GM21447 (cell line): Measurements from ENCODE around the gene FGF21.
"Not testable (repeated sequence)": the region's sequence is repeated elsewhere in the genome, so short reads cannot be mapped to it uniquely, and the experiment has no call there.

Source experiments
- ATAC-seq: cut with Tn5 transposase; IDR thresholded peaks from one replicate; pipeline ENCODE4 v1.9.1; 2021; ENCODE audit not compliant: unreplicated experiment

The FGF21 gene

DNA sequence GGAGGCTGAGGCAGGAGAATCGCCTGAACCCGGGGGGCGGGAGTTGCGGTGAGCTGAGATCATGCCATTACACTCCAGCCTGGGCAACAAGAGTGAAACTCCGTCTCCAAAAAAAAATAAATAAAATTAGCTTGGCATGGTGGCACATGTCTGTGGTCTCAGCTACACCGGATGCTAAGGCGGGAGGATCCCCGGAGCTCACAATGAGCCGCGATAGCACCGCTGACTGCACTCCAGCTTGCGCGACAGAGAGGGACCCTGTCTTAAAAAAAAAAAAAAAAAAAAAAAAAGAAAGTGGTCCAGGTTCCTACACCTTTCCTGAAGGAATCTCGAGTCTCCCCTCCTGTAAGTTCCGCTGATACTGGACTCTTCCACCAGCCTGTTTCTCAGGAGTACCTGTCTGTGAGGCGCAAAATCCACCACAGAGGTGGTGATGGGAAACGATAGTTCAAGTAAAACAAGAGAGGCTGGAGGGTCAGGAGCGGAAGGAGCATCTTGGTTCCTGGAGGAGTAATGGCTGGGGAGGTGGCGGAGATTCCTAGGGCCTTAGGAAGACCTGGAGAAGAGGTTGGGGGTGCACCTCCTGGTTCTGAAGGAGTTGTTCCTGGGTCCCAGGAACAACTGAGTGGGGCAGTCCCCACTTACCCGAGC, 3.4 kb upstream of the FGF21 start:
- no peak for ATAC-seq

DNA sequence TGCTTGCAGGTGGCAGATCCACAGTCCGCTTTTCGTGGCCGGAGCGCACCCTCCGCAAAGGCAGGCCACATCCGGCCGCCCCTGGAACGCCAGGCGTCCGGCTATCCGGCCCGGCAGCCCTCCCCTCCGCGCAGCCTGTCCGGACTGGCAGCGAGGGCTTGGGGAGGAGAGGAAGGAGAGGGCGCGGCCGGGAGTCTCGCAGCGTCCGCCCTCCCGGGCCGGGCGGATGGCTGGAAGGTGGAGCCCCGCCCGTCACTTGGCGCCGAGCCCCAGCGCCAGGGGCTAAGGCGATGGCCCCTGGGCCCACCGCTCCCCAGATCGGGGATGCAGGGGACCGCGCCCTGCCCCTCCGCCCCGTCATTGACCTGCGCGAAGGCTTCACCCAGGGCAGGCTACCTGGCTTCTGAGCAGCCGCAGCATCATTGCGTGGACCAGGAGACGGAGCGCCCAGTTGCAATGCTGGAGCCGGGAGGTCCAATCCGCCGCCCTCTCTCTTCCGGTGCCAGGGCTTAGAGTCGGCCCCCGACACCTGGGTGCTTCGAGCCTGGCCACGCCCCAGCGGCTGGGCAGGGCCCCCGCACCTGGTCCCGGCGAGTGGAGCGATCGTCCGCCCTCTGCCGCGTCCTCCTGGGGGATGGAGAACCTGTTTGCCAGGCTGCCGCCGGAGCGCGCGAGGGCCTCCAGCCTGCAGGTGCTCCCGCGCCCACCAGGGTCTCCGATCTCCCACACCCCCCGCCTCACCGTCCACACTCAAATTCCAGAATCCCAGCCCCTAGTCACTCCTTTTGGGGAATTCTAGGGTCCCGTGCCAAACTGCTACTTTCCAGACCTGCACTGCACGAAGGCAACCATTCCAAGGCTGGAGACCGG, 2.6 kb upstream of the FGF21 start, which contains the start of gene FUT1:
Gene FUT1 (minus strand): TSS at position 146 of the 870 bp plus-strand sequence. CDS start 1,360 bp downstream, outside the sequence.
- no peak for ATAC-seq

GRCh38 chr19:48755787-48756186, 463 bp downstream of the FGF21 start:
- no peak for ATAC-seq

DNA sequence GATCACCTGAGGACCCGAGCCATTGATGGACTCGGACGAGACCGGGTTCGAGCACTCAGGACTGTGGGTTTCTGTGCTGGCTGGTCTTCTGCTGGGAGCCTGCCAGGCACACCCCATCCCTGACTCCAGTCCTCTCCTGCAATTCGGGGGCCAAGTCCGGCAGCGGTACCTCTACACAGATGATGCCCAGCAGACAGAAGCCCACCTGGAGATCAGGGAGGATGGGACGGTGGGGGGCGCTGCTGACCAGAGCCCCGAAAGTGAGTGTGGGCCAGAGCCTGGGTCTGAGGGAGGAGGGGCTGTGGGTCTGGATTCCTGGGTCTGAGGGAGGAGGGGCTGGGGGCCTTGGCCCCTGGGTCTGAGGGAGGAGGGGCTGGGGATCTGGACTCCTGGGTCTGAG, 888 bp downstream of the FGF21 start:
- no peak for ATAC-seq

- ATAC-seq = no peak
Observed at GRCh38 chr19:48756686-48757085, 1.4 kb downstream of the FGF21 start.

DNA sequence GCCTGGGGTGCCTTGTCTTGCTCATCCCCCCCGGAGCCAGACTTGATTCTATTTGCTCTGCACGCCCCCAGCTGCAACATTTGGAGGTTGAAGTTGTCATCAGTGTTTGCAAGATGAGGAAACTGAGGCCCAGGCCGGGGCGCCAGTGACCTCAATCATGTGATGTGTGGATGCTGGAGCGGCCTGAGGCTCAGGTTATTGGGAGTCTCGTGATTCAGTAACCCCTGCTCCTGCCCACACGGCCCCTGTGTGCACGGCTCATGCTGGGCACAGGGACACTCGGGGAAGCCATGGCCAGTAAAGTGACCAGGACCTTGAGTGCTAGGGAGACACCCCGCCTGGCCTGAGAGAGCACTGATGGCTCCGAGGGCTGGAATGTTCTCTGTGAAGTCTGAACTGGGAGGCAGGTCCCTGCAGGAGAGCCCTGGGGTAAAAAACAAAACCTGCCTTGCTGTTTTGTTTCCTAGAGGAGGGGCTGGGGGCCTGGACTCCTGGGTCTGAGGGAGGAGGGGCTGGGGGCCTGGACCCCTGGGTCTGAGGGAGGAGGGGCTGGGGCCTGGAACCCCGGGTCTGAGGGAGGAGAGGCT, 1.9 kb downstream of the FGF21 start:
- ATAC-seq = no peak

DNA sequence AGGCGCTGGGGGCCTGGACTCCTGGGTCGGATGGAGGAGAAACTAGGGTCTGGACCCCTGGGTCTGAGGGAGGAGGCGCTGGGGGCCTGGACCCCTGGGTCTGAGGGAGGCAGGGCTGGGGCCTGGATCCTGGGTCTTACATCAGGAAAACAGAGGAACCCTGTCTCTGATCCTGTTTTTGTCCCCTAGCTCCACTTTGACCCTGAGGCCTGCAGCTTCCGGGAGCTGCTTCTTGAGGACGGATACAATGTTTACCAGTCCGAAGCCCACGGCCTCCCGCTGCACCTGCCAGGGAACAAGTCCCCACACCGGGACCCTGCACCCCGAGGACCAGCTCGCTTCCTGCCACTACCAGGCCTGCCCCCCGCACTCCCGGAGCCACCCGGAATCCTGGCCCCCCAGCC, 2.4 kb downstream of the FGF21 start:
- no peak for ATAC-seq

- ATAC-seq = no peak
Observed at GRCh38 chr19:48760504-48761205, 5.3 kb downstream of the FGF21 start.

DNA sequence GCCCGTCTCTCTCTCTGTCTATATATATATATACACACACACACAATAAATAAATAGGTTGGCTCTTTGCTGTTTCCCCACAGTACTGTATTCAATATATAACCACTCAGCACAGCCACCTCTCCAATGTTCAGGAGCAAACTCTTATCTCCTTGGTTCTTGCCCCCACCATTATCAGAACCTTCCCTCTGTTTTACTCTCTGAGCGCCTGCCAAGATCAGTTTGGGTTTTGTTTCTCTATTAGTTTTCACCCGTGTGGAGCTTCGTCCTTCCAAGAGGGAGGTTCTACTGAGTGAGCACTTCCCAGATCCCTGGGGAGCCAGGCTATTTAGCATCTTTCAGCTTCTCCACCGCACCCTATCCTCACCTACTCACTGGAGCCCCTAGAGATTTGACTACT, 10.5 kb downstream of the FGF21 start:
- ATAC-seq = not testable (repeated sequence)

DNA sequence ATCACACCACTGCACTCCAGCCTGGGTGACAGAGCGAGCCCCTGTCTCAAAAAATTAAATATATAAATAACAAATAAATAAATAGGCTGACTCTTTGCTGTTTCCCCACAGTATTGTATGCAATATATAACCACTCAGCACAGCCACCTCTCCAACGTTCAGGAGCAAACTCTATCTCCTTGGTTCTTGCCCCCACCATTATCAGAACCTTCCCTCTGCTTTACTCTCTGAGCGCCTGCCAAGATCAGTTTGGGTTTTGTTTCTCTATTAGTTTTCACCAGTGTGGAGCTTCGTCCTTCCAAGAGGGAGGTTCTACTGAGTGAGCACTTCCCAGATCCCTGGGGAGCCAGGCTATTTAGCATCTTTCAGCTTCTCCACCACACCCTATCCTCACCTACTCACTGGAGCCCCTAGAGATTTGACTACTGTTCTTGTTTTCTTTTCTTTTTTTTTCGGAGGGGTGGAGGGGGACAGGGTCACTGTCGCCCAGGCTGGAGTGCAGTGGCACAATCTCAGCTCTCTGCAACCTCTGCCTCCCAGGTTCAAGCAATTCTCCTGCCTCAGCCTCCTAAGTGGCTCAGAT, 12.9 kb downstream of the FGF21 start:
- ATAC-seq = not testable (repeated sequence)

- ATAC-seq = no peak
Observed at GRCh38 chr19:48768994-48769713, 13.8 kb downstream of the FGF21 start.

DNA sequence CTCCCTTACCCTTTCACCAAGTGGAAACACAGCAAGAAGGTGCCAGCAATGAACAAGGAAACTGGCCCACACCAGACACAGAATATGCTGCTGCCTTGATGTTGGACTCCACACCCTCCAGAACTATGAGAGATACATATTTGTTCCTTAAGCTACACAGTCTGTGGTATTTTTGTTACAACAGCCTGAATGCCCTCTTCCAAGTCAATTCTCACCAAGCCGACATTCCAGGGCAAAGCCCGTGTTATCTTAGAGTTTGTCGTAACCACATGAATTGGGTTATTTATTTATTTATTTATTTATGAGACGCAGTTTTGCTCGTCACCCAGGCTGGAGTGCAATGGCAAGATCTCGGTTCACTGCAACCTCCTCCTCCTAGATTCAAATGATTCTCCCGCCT, 14.9 kb downstream of the FGF21 start:
- ATAC-seq = no peak

- no peak for ATAC-seq
Observed at GRCh38 chr19:48770734-48771472, 15.6 kb downstream of the FGF21 start.

- ATAC-seq = no peak
Observed at GRCh38 chr19:48772503-48772953, 17.2 kb downstream of the FGF21 start.

- ATAC-seq = no peak
Observed at GRCh38 chr19:48777139-48777538, 21.8 kb downstream of the FGF21 start.

DNA sequence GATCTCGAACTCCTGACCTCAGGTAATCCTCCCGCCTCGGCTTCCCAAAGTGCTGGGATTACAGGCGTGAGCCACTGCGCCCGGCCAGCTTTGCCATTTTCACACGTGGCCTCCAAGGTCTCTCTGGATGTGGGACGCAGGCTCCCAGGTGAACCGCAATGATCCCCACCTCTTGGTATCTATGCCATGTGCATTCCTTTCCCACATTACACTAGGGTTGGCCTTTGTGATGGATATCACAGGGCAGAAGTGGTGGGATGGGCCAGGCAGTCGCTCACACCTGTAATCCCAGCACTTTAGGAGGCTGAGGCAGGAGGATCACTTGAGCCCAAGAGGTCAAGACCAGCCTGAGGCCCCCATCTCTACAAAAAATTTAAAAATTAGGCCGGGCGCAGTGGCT, 22.4 kb downstream of the FGF21 start:
- no peak for ATAC-seq

DNA sequence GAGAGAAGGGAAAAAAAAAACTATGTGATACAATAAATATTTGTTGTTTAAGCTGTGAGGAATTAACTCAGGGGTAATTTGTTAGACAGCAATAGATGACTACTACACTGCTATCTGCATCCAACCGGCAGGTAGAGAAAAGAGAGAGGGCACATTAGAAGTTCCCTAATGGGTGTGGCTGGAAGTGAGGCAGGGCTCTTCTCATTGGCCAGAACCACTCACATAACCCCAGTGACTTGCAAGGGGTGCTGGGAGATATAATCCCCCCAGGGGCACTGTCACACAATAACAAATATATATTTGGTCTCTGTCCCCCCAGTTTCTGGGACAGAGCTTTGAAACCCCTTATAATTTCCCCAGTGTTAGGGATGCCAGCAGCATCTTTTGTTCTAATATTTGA, 24.3 kb downstream of the FGF21 start:
- no peak for ATAC-seq

- no peak for ATAC-seq
Observed at GRCh38 chr19:48780631-48781391, 25.5 kb downstream of the FGF21 start.

GRCh38 chr19:48784527-48784926, 29.2 kb downstream of the FGF21 start:
- no peak for ATAC-seq
